NCI-H2107 treated with DMSO at 0.1 percent for 48 hours (cell line): ENCODE results near the gene ZFHX2.

Source experiments
- DNase-seq: peaks from one replicate; lab custom pipeline; 2025; ENCODE audit not compliant: unreplicated experiment; lab: John Stamatoyannopoulos, UW

The ZFHX2 gene

DNA sequence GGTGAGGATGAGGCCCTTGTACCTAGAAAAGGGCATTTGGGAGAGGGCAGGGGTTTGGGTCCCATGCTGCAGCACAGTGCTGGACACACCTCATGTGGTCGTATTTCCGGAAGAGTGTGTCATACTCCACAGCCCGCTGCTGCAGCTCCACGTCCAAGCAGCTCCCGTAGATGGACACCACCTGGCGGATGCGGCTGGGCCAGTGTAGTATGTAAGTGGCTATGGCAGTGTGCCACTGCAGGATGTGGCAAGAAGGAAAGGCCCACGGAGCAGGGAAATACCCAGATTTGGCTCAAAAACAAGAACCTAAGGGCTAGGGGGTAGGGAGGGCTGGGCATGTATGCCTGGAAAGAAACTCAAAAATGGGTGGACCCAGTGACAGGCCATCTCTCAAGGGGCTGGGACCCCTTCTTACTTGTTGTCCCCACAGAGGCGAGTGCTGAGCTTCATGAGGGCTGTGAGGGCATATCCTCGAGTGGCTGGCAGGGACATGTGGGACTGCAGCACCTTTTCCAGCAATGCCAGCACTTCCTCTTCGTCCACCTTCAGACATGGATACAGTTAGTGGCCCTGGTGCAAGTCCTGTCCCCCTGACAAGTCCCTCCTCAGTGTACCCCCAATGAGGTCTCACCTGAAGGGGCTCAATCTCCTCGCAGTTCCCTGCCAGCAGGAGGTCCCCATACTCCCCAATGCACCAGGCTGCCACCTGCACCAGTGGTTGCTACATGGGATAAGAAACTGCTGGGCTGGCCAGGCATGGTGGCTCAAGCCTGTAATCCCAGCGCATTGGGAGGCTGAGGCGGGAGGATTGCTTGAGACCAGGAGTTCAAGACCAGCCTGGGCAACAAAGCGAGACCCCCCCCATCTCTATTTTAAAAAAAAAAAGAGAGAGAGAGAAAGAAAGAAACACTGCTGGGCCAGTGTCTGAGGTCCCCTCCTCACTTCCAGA is 10.6 kb upstream of the ZFHX2 start:
- no peak for DNase-seq

DNA sequence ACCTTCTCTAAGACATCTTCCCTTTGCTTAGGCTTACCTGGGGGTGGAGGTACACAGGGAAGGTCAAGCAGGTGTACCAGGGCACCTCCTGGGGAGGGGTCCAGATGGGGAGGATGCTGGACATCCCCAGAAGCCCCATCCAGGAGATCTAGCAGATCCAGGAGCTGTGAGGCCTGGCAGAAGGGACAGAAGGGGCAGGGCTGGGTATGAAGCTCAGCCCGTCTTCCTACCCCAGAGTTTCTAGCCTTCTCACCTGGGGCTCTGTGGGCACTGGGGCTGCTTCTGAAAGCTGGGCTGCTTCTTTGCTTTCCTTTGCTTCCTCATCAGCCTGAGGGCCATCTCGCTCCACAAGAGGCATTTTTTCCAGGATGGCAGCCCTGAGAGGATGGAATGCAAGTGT is 9.7 kb upstream of the ZFHX2 start:
- DNase-seq, result no peak

DNA sequence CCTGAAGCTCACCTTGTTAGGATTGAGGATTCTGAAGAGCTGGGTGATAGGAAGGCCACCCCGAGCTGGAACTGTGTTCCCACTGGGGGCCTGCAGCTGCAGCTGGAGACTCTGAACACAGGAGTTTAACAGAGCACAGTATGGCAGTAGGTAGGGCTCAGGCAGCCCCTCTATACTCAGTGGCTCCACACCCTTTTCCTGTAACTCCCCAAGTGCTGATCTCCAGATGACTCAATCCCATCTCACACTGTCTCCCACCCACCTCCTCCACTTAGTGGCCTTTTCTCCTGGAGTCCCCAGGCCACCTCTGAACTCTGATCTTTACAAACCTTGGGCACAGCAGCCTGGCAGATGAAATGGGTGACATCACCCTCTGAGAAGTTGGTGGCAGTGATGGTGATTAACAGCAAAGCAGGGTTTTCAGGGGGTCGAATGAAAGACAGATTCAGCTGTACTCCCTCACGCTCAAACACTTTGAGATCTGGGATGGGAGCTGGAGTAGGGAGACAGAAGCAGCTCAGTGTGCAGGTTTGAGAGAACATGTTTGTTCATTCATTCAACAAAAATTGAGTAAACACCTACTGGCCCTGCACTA is 8.5 kb upstream of the ZFHX2 start:
- no peak for DNase-seq

DNA sequence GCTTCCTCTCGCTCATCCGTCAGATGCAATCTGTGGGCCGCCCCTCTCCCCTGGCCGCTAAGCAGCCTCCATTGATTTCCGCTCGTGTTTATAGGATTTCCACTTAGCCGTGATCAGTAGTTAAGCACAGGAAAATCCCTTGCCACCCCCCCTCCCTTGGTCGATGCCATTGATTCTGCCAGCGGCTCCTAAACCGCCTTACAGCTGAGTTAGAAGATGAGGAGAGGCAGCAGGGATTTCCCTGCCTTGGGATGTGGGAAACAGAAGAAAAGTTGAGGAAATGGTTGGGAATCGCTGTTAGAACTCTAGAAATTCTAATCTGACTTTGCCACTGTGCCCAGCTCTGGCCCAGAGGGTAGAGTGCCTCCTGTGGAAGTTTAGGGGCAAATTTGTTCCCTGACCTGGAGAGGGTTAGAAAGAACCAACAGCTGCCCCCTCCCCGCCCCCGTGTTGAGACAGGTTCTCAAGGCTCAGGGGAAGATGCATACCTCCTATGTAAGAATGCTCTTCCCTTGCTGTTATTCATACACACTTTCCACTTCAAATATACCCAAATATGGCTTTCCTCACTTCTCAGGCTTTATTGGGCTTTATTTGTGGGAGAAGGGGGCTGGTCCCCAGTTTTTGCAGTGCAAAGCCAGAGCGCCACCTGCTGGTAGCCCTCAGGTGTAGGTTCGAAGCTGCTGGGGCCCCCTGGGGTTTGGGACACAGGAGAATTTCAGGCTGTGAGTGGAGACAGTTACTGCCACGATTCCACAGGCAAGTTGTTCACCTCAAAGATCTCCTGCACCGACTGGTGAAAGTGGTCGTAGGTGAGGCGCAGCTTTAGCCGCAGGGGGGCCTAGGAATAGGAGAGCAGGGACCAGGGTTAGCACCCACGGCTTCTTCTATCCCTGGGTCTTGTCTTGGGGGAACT is 7.7 kb upstream of the ZFHX2 start:
- DNase-seq, result no peak

DNA sequence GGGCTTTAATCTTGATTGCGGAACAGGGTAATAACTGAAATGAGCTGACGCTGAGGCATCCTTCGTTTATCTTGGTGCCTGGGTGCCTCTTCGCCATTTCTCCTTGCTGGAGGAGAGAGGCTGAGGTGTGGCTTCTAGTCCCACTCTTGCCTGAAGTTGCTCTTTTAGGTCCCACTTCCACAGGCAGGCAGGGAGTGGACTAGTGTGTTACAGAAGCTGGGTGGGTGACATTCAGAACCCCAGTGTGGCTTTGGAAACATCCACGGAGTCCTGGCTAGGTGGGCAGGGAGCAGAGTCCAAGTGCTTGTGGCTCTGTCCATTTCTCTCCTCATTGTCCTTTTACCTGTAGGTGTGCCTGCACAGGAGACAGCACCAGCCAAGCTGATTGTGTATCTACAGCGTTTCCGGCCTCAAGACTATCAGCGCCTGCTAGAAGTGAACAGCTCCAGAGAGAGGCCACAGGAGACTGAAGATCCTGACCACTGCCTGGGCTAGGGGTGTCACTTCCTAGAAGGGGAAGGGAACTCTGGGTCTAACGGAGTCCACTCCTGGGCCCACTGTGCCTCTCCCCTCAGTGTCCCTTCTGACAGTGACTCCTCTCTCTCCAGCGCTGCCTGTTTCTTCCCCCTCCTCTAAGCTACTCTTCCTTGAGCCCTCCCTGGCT is 6.9 kb upstream of the ZFHX2 start:
- DNase-seq, result no peak

DNA sequence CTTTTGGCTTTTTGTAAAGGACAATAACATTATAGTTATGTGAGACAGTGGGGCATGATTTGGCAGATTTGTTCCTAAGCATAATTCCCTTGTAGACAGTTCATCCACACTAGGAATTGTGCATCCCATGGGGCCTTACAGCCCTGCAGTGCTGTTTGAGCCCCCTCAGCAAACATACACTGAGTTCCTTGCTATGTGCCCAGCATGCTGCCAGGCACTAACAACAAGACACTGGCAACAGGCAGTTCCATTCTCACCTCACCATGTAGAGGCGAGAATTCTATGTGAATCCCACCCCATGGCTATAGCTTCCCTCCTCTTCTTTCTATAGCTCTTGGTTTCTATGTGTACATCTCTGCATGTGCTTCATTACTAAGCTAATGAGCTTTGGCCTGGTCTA is 6.4 kb upstream of the ZFHX2 start:
- no peak for DNase-seq

DNA sequence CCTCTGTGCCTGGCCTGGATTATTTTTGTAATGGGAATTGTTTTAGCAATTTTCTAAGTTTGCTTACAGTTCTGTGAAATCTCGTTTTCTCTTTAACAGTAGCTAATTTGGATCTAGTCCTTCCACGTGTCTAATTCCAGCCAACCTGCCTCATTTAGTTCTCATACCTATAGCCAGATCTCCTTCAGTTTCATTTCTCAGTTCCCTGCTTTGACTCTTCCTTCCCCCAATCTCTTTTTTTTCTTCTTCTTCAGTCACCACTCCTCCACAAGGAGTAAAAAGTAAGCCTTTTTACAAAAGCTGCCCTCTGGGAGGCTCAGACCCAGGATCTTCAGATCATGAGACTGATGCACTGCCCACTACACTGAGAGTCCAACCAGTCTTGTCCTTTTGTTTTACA is 6.0 kb upstream of the ZFHX2 start:
- no peak for DNase-seq

DNA sequence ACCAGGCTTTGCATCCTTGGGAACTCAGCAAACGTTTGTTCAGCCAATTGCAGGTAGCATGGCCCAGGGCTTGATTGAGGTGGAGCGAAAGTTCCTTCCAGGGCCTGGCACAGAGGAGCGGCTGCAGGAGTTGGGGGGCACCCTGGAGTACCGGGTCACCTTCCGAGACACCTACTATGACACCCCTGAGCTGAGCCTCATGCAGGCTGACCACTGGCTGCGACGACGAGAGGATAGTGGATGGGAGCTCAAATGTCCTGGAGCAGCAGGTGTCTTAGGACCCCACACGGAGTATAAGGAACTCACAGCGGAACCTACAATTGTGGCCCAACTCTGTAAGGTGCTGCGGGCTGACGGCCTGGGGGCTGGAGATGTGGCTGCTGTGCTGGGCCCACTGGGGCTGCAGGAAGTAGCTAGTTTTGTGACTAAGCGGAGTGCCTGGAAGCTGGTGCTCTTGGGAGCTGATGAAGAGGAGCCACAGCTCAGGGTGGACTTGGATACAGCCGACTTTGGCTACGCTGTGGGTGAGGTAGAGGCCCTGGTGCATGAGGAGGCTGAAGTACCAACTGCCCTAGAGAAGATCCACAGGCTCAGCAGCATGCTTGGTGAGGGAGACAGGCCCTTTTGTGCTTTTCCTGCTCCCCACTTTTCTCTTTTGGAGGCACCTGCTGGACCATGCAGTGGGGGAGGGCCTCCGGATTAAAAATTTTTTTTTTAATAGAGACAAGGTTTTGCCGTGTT is 5.3 kb upstream of the ZFHX2 start:
- DNase-seq, result no peak

DNA sequence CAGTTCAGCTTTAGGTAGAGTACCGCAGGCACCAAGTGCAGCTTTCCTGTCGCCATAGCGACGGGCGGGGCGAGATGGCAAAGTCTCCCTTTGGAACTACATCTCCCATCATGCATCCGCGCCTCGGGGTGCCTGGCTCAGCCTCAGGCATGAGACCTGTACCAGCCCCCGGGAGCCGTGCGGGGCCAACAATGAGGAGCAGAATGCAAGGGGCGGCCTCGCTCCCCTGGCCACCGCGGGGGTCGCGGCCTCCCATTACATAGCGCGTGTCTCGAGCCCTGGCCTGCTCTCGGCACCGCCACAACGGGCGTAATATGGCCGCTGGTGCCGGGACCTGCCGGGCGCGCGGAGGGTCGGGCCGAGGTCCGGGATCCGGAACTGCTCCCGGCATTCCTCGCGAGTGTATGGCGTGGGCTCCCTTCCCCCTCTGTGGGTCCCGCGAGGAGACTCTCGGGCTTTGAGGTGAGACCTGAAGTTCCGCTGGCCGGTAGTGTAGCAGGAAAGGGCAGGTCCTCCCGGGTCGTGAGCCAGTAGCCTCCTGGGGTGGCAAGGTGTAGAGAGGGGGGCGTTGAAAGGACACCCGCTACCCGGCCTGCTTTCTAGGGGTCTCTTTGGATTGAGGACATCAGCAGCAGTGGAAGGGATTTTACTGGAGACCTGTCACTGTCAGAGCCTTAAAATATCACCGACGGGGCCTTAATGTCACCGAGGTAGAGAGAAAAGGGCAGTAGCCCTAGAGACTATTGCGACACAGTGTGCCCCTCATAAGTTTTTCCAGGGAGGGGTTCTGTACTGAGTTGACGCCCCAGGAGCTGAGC is 4.5 kb upstream of the ZFHX2 start, which contains the start of gene THTPA:
Gene THTPA (plus strand): TSS at position 390 of the 818 bp plus-strand sequence. CDS start 487 bp downstream, outside the sequence.
- DNase-seq, result peak; percentile 90

DNA sequence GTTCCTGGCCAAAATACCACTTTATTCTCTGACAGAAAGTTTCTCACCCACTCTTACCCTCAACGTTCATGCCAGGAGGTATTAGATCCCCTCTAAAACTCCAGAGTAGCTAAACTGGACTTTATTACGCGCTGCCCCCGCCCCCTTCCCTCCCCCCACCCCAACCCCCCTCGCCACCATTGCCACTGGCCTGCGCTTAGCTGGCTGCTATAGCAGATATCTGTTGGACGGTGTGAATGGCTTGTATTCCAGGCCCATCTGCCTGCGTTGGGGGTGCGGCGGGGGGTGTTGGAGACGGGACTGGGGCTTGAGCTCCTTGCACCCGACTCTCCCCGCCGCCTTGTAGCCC is 3.9 kb upstream of the ZFHX2 start:
- no peak for DNase-seq

DNA sequence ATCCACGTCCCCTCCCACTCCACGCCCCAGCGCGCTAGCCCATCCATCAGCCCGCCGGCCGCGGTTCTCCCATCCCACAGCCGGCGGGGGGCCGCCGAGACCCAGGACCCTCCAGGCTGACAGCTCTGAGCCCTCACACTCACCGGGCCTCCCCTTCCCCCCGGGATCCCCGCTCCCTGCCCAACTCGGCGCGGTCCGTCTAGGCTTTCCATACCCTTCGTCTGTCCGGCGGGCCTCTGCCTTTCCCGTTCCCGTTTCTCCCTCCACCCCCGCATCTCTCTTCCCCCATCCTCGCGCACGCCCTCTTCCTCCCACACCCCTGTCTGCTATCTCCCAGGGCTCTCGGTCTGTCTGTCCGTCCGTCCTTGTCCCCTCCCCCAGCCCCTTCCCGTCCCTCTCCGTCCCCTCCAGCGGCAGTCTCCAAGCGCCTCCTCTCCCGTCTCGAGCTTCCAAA is 726 bp downstream of the ZFHX2 start:
- DNase-seq, result no peak

DNA sequence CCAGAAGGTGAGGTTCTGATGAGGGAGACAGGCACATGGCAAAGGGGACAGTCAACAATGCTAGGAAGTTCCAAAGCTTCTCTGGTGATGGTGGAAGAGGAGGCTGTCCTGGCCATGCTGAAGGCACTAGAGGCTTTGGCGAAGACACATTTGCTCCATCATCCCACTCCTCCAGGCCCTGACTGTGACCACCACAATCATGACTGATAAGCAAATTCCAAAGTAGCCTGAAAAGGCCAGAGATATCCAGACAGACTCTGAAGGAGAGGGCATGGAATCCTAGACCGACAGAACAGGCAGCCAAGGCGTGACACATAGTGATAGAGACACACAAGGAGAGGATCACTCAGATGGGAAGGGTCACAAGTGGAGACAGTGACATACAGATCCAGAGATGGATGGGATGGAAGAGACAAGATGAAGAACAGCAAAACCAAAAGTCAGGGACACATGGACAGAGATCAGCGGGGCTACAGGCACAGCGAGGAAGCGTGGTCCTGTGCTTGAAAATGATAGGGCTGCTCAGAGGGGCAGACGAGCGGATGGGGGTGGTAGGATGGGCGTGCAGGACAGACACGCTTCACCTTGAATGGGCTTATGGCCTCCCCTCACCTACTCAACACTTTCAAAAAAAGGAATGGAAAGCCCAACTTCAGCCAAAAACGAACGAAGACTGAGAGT is 1.3 kb downstream of the ZFHX2 start:
- DNase-seq, result no peak

DNA sequence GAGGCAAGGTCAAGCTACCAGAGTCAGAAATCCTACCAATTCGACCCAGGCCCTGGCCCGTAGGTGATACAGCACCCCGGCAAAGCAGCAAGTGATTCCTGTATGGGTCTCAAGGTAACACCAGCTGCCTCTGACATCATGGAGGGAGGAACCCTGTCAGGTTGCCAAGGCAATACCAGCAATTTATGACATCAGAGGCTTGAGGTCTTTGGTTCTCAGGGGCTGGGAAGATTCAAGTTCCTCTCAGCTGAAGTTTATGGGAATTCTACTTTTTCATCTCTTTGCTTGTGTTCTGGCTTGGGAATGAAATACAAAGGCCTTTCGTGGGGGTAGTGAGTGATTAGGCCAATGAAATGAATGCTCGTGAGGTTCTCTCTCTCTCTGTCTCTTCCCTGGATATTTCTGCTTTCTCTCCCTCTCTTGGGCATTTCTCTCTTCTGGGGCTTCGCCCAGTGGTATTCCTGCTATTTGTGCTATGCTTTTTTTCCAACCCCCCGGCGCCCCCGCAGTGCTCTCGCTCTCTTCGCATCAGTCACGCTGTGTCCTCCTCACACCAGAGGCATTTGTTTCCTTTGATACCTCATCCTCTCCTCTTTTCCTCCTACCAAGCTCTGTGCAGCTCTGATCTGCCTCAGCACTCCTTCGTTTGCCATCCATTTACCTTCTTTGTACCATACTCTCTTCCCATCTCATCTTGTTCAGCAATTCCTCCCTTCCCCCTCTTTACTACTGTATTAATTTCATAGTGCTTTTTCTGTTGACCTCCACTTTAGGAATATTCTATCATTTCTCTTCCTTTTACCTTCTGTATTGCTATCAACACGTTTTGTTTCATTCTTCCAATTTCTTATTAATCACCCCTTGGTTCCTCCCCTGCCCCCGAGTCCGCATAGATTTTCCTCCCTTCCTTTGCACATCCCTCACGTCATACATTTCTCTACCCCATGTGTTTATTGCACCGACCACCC is 2.9 kb downstream of the ZFHX2 start:
- no peak for DNase-seq

DNA sequence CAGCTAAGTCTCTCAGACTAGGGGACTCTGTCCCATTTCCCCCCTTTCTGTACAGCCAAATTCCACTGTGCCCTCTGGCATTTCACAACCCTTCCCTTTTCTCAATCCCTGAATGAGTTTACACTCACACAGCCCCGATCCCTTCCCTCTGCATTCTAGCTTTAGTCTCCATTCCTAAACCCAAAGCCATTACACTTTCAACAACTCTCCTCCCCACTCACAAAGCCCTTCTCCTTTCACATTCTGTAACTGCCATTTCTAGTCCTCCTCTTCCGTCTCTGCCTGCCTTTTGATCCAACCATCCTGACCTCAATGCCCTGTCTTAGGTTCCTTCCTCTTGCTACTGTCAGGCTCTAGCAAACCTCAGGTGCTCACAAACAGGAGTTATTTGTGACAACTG is 3.6 kb downstream of the ZFHX2 start:
- DNase-seq, result no peak

DNA sequence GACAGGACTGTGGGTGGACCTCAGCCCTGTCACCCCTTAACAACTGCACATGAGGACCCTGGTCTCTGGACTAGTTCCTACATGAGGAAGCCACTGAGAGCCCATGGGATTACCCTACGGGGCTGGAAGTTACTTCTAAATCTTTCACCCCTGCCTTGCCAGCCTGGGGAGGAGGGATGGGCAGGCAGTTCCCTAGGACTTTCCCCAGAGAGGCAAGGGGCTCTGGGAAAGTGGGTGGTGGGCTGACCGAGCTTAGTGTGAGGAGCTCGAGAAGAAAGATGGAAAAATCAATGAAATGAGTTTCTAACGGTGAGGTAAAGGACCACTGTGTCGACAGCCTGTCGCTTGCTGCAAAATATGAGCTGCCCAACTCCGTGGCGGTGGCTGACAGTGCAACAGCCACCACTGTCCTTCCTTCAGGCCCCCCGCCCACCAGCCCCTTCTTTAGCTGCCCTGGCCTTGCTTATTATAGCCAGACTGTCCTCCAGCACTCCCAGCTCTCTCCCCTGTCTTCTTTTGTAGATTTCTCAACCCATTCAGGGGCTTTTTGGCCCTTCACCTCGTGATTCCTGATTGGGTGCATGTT is 5.0 kb downstream of the ZFHX2 start:
- DNase-seq, result no peak

DNA sequence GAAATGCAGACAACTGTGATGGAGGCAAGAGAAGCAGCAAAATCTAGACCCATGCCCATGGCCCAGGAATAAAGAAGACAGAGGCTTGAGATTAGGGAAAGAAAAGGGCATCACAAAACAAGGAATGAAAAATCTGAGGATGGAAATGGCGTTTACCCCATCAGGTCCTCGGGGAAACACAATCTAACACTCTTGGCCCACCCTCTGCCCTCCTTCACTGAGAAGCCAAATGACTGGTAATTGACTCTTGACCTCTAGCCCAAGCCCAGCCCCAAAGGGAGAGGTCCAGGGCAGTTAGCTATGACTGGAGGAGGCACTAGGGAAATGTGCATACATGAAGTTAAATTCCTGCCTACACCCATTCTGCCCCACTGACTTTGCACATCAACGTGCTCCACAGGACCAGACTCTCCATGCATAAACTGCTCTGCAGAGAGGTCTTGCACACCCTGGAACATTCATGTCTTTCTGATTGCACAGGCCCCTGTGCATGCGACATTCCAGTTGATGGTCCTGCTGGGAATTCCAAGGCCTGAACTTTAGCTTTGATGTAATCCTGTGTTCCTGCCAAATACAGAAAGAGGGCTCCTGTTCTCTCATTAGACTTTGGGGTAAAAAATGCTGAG is 5.7 kb downstream of the ZFHX2 start:
- DNase-seq, result no peak
